Activated CD4-positive, alpha-beta T cell treated with anti-CD3 and anti-CD28 coated beads, Interleukin-2, amount 10 ng/mL, durations not matched to agents 7 days and 5 days (primary cell): ENCODE measurements around the gene SMYD2. TPM values are rescaled to one million over a fixed set of nuclear protein-coding genes. Genes with fewer than 3 reads are reported as not detected.

ENCODE experiments used
- CTCF ChIA-PET: fragments of 350-600 bp; sonication (Branson Sonifier 250); formaldehyde crosslinking; loops from one replicate; lab custom pipeline; 2021; ENCODE audit warnings: antibody characterized with exemption; lab: Charles Lee
- POLR2A ChIA-PET: fragments of 350-600 bp; sonication (Branson Sonifier 250); formaldehyde crosslinking; loops from one replicate; lab custom pipeline; 2021; ENCODE audit warnings: antibody characterized with exemption; lab: Charles Lee
- DNase-seq: peaks from one replicate; pipeline ENCODE4 v3.0.0-alpha.2; 2020
- H3K27ac Mint-ChIP-seq: one replicate; pipeline ENCODE4 v1.8.0; 2021; ENCODE audit warnings: mild to moderate bottlenecking, moderate library complexity, mixed read lengths
- H3K27me3 Mint-ChIP-seq: one replicate; pipeline ENCODE4 v1.8.0; 2021; ENCODE audit warnings: mixed read lengths
- H3K36me3 Mint-ChIP-seq: one replicate; pipeline ENCODE4 v1.8.0; 2021; ENCODE audit warnings: low read depth, mixed read lengths
- H3K4me1 Mint-ChIP-seq: one replicate; pipeline ENCODE4 v1.8.0; 2021; ENCODE audit warnings: mixed read lengths
- H3K4me3 Mint-ChIP-seq: one replicate; pipeline ENCODE4 v1.8.0; 2021; ENCODE audit warnings: mild to moderate bottlenecking, moderate library complexity, mixed read lengths
- H3K9me3 Mint-ChIP-seq: one replicate; pipeline ENCODE4 v1.8.0; 2021; ENCODE audit warnings: mixed read lengths
- total RNA-seq, 2 experiments: library from RNA; stranded (reverse); gene quantifications; one replicate each; pipeline ENCODE4 v1.2.3, GENCODE V29; 2021

Gene SMYD2
- total RNA-seq, 2 experiments from 2014 or later = 39.6 to 41.3 TPM

GRCh38 chr1:214380986-214381695 is 100.2 kb downstream of the SMYD2 start:
- no peaks in the 10 kb centered on the region for H3K9me3 Mint-ChIP-seq
- DNase-seq = no peak
- no peaks in the 10 kb centered on the region for H3K4me1 Mint-ChIP-seq
- H3K36me3 Mint-ChIP-seq = no peaks in the 10 kb centered on the region
- H3K27me3 Mint-ChIP-seq = no peaks in the 10 kb centered on the region
- ChIA-PET CTCF (interaction anchor here (1.0 to 1.3 kb wide), 3 partner anchors 10 to 48 kb away, joined by 3 to 4 read pairs (median 4); no protein-coding TSS in a partner anchor), POLR2A (no interaction called here)
- H3K27ac Mint-ChIP-seq = no peak overlapping the region
- no peak overlapping the region for H3K4me3 Mint-ChIP-seq

GRCh38 chr1:214383381-214384372 is 102.7 kb downstream of the SMYD2 start:
- POLR2A ChIA-PET = no interaction called here

GRCh38 chr1:214384373-214385079 is 103.6 kb downstream of the SMYD2 start:
- Mint-ChIP-seq H3K27ac (no peak overlapping the region), H3K4me1 (peaks cover 2% of the 10 kb centered on the region), H3K27me3 (no peaks in the 10 kb centered on the region), H3K36me3 (no peaks in the 10 kb centered on the region), H3K9me3 (no peaks in the 10 kb centered on the region), H3K4me3 (no peak overlapping the region)
- ChIA-PET CTCF (no interaction called here), POLR2A (no interaction called here)
- DNase-seq = no peak

More at GRCh38 chr1:214383381-214384372, 102.7 kb downstream of the SMYD2 start:
- Mint-ChIP-seq H3K4me3 (no peak overlapping the region), H3K4me1 (peaks cover under 1% of the 10 kb centered on the region), H3K9me3 (no peaks in the 10 kb centered on the region), H3K36me3 (no peaks in the 10 kb centered on the region), H3K27me3 (no peaks in the 10 kb centered on the region), H3K27ac (no peak overlapping the region)
- no peak for DNase-seq
- CTCF ChIA-PET = interaction anchor here (0.5 to 1.0 kb wide), 2 partner anchors 50 to 95 kb away, joined by 5 to 6 read pairs; no protein-coding TSS in a partner anchor

- ChIA-PET CTCF (interaction anchor here (1.1 kb wide), 1 partner anchor 11 kb away, joined by 5 read pairs; no protein-coding TSS in a partner anchor), POLR2A (no interaction called here)
- DNase-seq = no peak
- Mint-ChIP-seq H3K27ac (no peak overlapping the region), H3K4me1 (peaks cover 4% of the 10 kb centered on the region), H3K4me3 (no peak overlapping the region), H3K27me3 (no peaks in the 10 kb centered on the region), H3K36me3 (no peaks in the 10 kb centered on the region), H3K9me3 (no peaks in the 10 kb centered on the region)
Observed at GRCh38 chr1:214385428-214385827, 104.5 kb downstream of the SMYD2 start.

- H3K4me1 Mint-ChIP-seq = peaks cover 4% of the 10 kb centered on the region
Observed at GRCh38 chr1:214386333-214386732, 105.4 kb downstream of the SMYD2 start.

More at GRCh38 chr1:214386333-214386732, 105.4 kb downstream of the SMYD2 start:
- no peak for DNase-seq
- no peaks in the 10 kb centered on the region for H3K36me3 Mint-ChIP-seq
- ChIA-PET POLR2A (interaction anchor here (0.6 kb wide), 1 partner anchor 414 kb away, joined by 3 read pairs; no protein-coding TSS in a partner anchor), CTCF (interaction anchor here (1.1 kb wide), 1 partner anchor 10 kb away, joined by 5 read pairs; no protein-coding TSS in a partner anchor)
- H3K27me3 Mint-ChIP-seq = no peaks in the 10 kb centered on the region
- H3K9me3 Mint-ChIP-seq = no peaks in the 10 kb centered on the region
- H3K4me3 Mint-ChIP-seq = no peak overlapping the region
- H3K27ac Mint-ChIP-seq = no peak overlapping the region
